ENCODE data around the gene MEF2C. TPM values are rescaled to one million over a fixed set of nuclear protein-coding genes. Genes with fewer than 3 reads are reported as not detected.

Gene MEF2C
- total RNA-seq, 4 donors from 2014 or later: 51.0 to 78.6 (median 65.7) TPM

DNA sequence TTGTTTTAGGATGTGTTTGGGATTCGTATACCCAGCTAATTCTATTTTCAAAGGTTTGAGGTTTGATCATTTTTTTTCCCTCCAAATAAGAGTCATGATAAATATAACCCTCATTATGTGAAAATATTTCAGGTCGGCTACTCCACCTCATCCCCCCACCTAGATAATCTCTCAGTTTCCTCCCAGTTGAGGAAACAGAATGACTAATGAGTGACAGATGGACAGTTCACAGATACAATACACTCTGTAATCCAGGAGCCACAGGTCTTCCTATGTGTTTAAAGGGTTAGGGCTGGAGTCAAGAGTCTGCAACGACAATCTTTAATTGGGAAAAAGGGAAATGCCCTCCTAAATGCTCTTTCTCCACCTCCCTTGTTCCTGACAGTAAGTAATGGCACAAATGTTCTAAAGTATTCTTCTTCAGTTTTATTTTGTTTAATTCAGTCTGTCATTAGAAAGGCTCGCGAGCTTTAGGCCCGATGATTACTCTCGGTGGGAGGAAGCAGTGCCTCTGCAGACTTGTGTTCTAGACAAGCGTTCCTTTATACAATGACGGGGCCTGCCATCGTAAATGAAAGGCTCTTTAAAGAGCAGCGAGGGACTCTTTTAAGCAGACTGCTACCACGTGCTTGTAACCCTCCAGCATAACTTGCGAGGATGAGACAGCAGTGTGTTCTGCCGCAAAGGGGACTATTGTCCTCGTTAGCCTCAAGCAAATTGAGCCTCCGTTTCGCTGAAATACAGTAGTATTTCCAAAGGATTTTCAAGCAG is 69.0 kb downstream of the MEF2C start:
- H3K36me3 ChIP-seq: no peaks in the 10 kb centered on the region
- H3K27me3 ChIP-seq: no peaks in the 10 kb centered on the region
- no peak overlapping the region for H3K4me3 ChIP-seq (replicated peaks in 1 of 3)
- peaks cover 0 to 12% of the 10 kb centered on the region in 2 donors for H3K4me1 ChIP-seq
- DNase-seq: no peak
- H3K9me3 ChIP-seq: no peaks in the 10 kb centered on the region
- 74 to 81% methylated on average over 17 of the region's 17 CpGs for WGBS, 2 donors
- TF ChIP-seq POLR2A (IDR thresholded peaks at IDR 0.05) (no peak), CTCF (IDR thresholded peaks at IDR 0.05) (no peak)
- peak overlapping the region in 2 of 3 donors; percentile 3 to 22 for H3K27ac ChIP-seq
- intact Hi-C loops (cut with DNase I): no loop called here

GRCh38 chr5:88813244-88813643 is 69.7 kb downstream of the MEF2C start:
- H3K9me3 ChIP-seq: no peaks in the 10 kb centered on the region
- whole genome bisulfite sequencing, 2 donors: 70 to 84% methylated on average over 1 of the region's 1 CpG
- no peaks in the 10 kb centered on the region for H3K27me3 ChIP-seq
- no peak overlapping the region for H3K4me3 ChIP-seq (replicated peaks in 1 of 3)
- H3K4me1 ChIP-seq: peaks cover 0 to 12% of the 10 kb centered on the region in 2 donors
- DNase-seq: no peak
- peak overlapping the region in 1 of 3 donors; percentile 3 for H3K27ac ChIP-seq
- H3K36me3 ChIP-seq: no peaks in the 10 kb centered on the region
- intact Hi-C loops (cut with DNase I): no loop called here
- TF ChIP-seq POLR2A (IDR thresholded peaks at IDR 0.05) (no peak), CTCF (IDR thresholded peaks at IDR 0.05) (no peak)

- DNase-seq: no peak
- Histone ChIP-seq H3K36me3 (peaks cover 5% of the 10 kb centered on the region in 2 donors), H3K4me3 (replicated peaks in 1 of 3) (no peak overlapping the region), H3K27ac (no peak overlapping the region), H3K4me1 (no peaks in the 10 kb centered on the region), H3K9me3 (no peaks in the 10 kb centered on the region), H3K27me3 (no peaks in the 10 kb centered on the region)
- intact Hi-C loops (cut with DNase I): no loop called here
- TF ChIP-seq POLR2A (IDR thresholded peaks at IDR 0.05) (no peak), CTCF (IDR thresholded peaks at IDR 0.05) (no peak)
- 89 to 94% methylated on average over 2 of the region's 2 CpGs for WGBS, 2 donors
Observed at GRCh38 chr5:88808153-88808552, 74.8 kb downstream of the MEF2C start.

DNA sequence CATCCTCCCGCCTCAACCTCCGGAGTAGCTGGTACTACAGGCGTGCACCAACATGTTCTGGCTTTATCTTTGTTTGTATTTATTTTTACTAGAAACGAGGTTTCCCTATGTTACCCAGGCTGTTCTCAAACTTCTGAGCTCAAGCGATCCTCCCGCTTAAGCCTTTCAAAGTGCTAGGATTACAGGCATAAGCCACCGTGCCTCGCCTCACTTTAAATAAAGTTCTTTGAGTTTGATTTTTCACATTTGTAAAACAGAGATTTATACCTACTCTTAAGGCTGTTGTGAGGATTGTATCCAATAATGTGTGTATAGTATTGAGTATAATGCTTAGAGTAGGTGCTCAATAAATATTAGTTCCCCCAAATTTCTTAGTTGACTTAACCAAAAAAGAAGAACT is 75.7 kb downstream of the MEF2C start:
- intact Hi-C loops (cut with DNase I): no loop called here

More for the DNA sequence above, 75.7 kb downstream of the MEF2C start:
- Histone ChIP-seq H3K4me1 (no peaks in the 10 kb centered on the region), H3K9me3 (no peaks in the 10 kb centered on the region), H3K27me3 (no peaks in the 10 kb centered on the region), H3K36me3 (peaks cover 5% of the 10 kb centered on the region in 2 donors), H3K4me3 (replicated peaks in 1 of 3) (no peak overlapping the region), H3K27ac (no peak overlapping the region)
- WGBS, 2 donors: 92 to 93% methylated on average over 8 of the region's 8 CpGs
- no peak for TF ChIP-seq POLR2A (IDR thresholded peaks at IDR 0.05)
- TF ChIP-seq CTCF (IDR thresholded peaks at IDR 0.05): no peak
- DNase-seq: no peak
